K562 (cell line): ENCODE measurements around the gene NEU1. TPM values are rescaled to one million over a fixed set of nuclear protein-coding genes. Genes with fewer than 3 reads are reported as not detected.

Experiments used
- ATAC-seq: fragments of 200-7000 bp; cut with Tn5 transposase; 3 replicates; pipeline ENCODE4 v1.9.1; 2020; ENCODE audit warnings: moderate library complexity
- BruUV-seq: library from RNA; stranded (reverse); fragments of 400-500 nt; replicated peaks from 2 replicates; lab custom pipeline; 2021; lab: Mats Ljungman, UMichigan
- CTCF ChIA-PET: fragments of 300-600 bp; formaldehyde crosslinking; extraction: SDS; loops from one replicate; lab custom pipeline; 2021; ENCODE audit warnings: low intra/inter-chr PET ratio; lab: Yijun Ruan, JAX
- POLR2A ChIA-PET: fragments of 300-600, 350-650 bp; sonication (Branson Sonifier 250); formaldehyde crosslinking; extraction: SDS; loops from one replicate; lab custom pipeline; 2021; ENCODE audit warnings: antibody characterized with exemption, inconsistent platforms; lab: Yijun Ruan, JAX
- DNase-seq, 4 experiments: peaks; one replicate each; pipeline versions ENCODE4 v3.0.0 to v3.0.0-alpha.2; 2011 to 2018; ENCODE audit warnings: low spot score in 3 of 4, mixed read lengths in 3 of 4; ENCODE audit errors: extremely low read depth in 1 of 4
- FAIRE-seq: peaks from 2 replicates; lab custom pipeline; 2011; peaks lifted over from hg19 to GRCh38; lab: Jason Lieb, UNC
- H2AFZ ChIP-seq: 2 replicates; pipeline ENCODE4 v1.6.0; 2011; ENCODE audit warnings: low read depth, low read length, control low read depth, inconsistent platforms
- H3K27ac ChIP-seq: fragments of 200-600 bp; 3 replicates; pipeline ENCODE4 v1.8.0; 2011; ENCODE audit warnings: low read depth, mild to moderate bottlenecking, control low read depth, inconsistent platforms, low read length, moderate library complexity, mixed read lengths; ENCODE audit errors: extremely low read depth
- H3K27me3 ChIP-seq, 2 experiments: fragments of 300-600 bp in 1 of 2; 2 replicates in 1 of 2; 3 replicates in 1 of 2; pipeline versions ENCODE4 v1.6.0 to v1.8.0; 2011; ENCODE audit warnings: inconsistent platforms in 2 of 2, low read length in 2 of 2, mild to moderate bottlenecking in 1 of 2, mixed read lengths in 1 of 2, moderate library complexity in 1 of 2; ENCODE audit not compliant: control insufficient read depth in 2 of 2, insufficient read depth in 2 of 2
- H3K36me3 ChIP-seq: fragments of 300-600 bp; 3 replicates; pipeline ENCODE4 v1.8.0; 2011; ENCODE audit warnings: mild to moderate bottlenecking, low read length, inconsistent platforms; ENCODE audit not compliant: control insufficient read depth, insufficient read depth
- H3K4me1 ChIP-seq, 2 experiments: fragments of 200-600 bp in 1 of 2; replicated peaks in 1 of 2; 2 replicates in 1 of 2; 3 replicates in 1 of 2; pipeline versions ENCODE4 v1.5.1 to v1.8.0; 2011; ENCODE audit warnings: inconsistent platforms in 2 of 2, low read length in 2 of 2, mild to moderate bottlenecking in 1 of 2, mixed read lengths in 1 of 2, moderate library complexity in 1 of 2; ENCODE audit not compliant: control insufficient read depth in 2 of 2, insufficient read depth in 2 of 2
- H3K4me2 ChIP-seq: 2 replicates; pipeline ENCODE4 v1.6.1; 2011; ENCODE audit warnings: low read length, control low read depth, inconsistent platforms, mixed read lengths; ENCODE audit not compliant: insufficient read depth
- H3K4me3 ChIP-seq: fragments of 200-600 bp; sonication (generic), shearing (Covaris generic); 2 replicates; pipeline ENCODE4 v1.5.1; 2016; ENCODE audit warnings: control low read depth, inconsistent platforms
- H3K79me2 ChIP-seq: fragments of 200-600 bp; 3 replicates; pipeline ENCODE4 v1.8.0; 2011; ENCODE audit warnings: low read length, inconsistent platforms; ENCODE audit not compliant: control insufficient read depth, insufficient read depth
- H3K9ac ChIP-seq, 2 experiments: 2 replicates each; pipeline versions ENCODE4 v1.6.0 to v1.6.1; 2011; ENCODE audit warnings: low read depth in 2 of 2, low read length in 2 of 2, control low read depth in 1 of 2, inconsistent platforms in 1 of 2, mild to moderate bottlenecking in 1 of 2, mixed read lengths in 1 of 2; ENCODE audit not compliant: insufficient read depth in 1 of 2
- H3K9me1 ChIP-seq: one replicate; pipeline ENCODE4 v1.6.0; 2011; ENCODE audit warnings: inconsistent platforms, mild to moderate bottlenecking, low read length, moderate library complexity; ENCODE audit not compliant: control insufficient read depth, insufficient read depth
- H3K9me3 ChIP-seq: replicated peaks from 2 replicates; pipeline ENCODE4 v1.5.1; 2011; ENCODE audit warnings: low read depth, low read length, inconsistent platforms; ENCODE audit not compliant: control insufficient read depth, insufficient read depth
- H4K20me1 ChIP-seq: replicated peaks from 2 replicates; pipeline ENCODE4 v1.6.1; 2011; ENCODE audit warnings: low read length, inconsistent platforms, mixed read lengths; ENCODE audit not compliant: control insufficient read depth, insufficient read depth
- CAMTA2 ChIP-seq: fragments of 250-450 bp; sonication (Bioruptor Pico); conservative IDR thresholded peaks from 2 replicates; pipeline ENCODE4 v1.5.1; 2022
- ETV6 ChIP-seq, 3 experiments: fragments of 150-350 bp in 1 of 3; sonication (generic) in 1 of 3; formaldehyde crosslinking in 1 of 3; IDR thresholded peaks; 2 replicates each; pipeline versions ENCODE4 v1.6.1 to v1.8.0; 2014 to 2022; ENCODE audit warnings: borderline replicate concordance in 2 of 3, low read depth in 2 of 3, antibody characterized with exemption in 1 of 3, low read length in 1 of 3, mild to moderate bottlenecking in 1 of 3, missing genetic modification reagents in 1 of 3
- FOXP1 ChIP-seq: sonication (generic); formaldehyde crosslinking; IDR thresholded peaks from 2 replicates; pipeline ENCODE4 v1.8.0; 2022; ENCODE audit warnings: mild to moderate bottlenecking, missing genetic modification reagents
- HNRNPH1 ChIP-seq: fragments of 200-400 bp; formaldehyde crosslinking; optimal IDR thresholded peaks from 2 replicates; pipeline ENCODE3; 2017; ENCODE audit warnings: low read depth, mild to moderate bottlenecking, low read length, moderate library complexity
- HOXB6 ChIP-seq: fragments of 250-450 bp; sonication (Bioruptor Pico); IDR thresholded peaks from 2 replicates; pipeline ENCODE4 v1.5.1; 2022; ENCODE audit warnings: mild to moderate bottlenecking, borderline replicate concordance
- MEF2D ChIP-seq: conservative IDR thresholded peaks from 2 replicates; pipeline ENCODE4 v1.6.1; 2016; ENCODE audit warnings: low read depth, missing genetic modification characterization, missing compliant biosample characterization
- NCOR1 ChIP-seq: fragments of 450-650 bp; IDR thresholded peaks from 2 replicates; pipeline ENCODE4 v1.6.1; 2016; ENCODE audit warnings: mild to moderate bottlenecking, moderate library complexity
- POLR2G ChIP-seq: fragments of 200-400 bp; formaldehyde crosslinking; IDR thresholded peaks from 2 replicates; pipeline ENCODE4 v1.6.1; 2017; ENCODE audit warnings: low read depth, mild to moderate bottlenecking, antibody characterized with exemption, low read length, moderate library complexity
- RNF219 ChIP-seq: fragments of 250-450 bp; sonication (Bioruptor Pico); IDR thresholded peaks from 2 replicates; pipeline ENCODE4 v1.5.0; 2022; ENCODE audit warnings: mild to moderate bottlenecking
- SAFB2 ChIP-seq: fragments of 200-400 bp; formaldehyde crosslinking; IDR thresholded peaks from 2 replicates; pipeline ENCODE4 v1.6.1; 2018; ENCODE audit warnings: borderline replicate concordance, low read length, low read depth, moderate library complexity; ENCODE audit not compliant: severe bottlenecking
- ZNF398 ChIP-seq: fragments of 250-450 bp; sonication (Bioruptor Pico); IDR thresholded peaks from 2 replicates; pipeline ENCODE4 v1.8.0; 2021; ENCODE audit warnings: moderate library complexity, mild to moderate bottlenecking, inconsistent platforms
- WGBS: fragments of 100-300 bp; shearing (Covaris generic); methylation state at CpG from one replicate; pipeline ENCODE4 v1.1.6; 2016; ENCODE audit warnings: low coverage, mixed read lengths; ENCODE audit not compliant: insufficient coverage; ENCODE audit errors: missing lambda C conversion rate; 5-methylcytosine and 5-hydroxymethylcytosine counted together
- in situ Hi-C: fragments of 300-500 bp; cut with MboI; formaldehyde crosslinking; loops from 4 replicates; pipeline ENCODE4 v1.15.0; 2018; ENCODE audit warnings: inconsistent platforms, mixed read lengths
- intact Hi-C: fragments of 100-400 bp; cut with micrococcal nuclease; formaldehyde crosslinking; loops from 2 replicates; pipeline ENCODE4 v1.14.2; 2022
- polyA plus RNA-seq, 8 experiments: library from polyadenylated mRNA; depleted of rRNA in 4 of 8; stranded (reverse) in 5 of 8; unstranded in 3 of 8; fragments of >200 nt; fragmentation: Nextera tagmentation in 2 of 8; fragmentation: Illumina TruSeq in 1 of 8; extraction: Ambion mirVana in 2 of 8; extraction: Trizol in 1 of 8; gene quantifications; 2 replicates each; pipeline versions ENCODE4 v1.2.1 to v1.2.3, GENCODE V29; 2011 to 2014; ENCODE audit warnings: inconsistent platforms in 1 of 8, missing spikeins in 1 of 8
- total RNA-seq, 7 experiments: library from RNA; depleted of rRNA in 6 of 7; stranded (reverse); fragments of >200 nt in 6 of 7; fragmentation: Illumina TruSeq in 2 of 7; extraction: Trizol in 2 of 7; gene quantifications; 2 replicates each; pipeline versions ENCODE4 v1.2.1 to v1.2.3, GENCODE V29; 2011 to 2021; ENCODE audit warnings: low replicate concordance in 1 of 7

Gene NEU1
- total and polyA plus RNA-seq, 9 of the 15 experiments (the other 6 are each of a cell fraction or from before 2014, with no cell fraction given), result 14.8 to 67.8 (median 51.0) TPM

GRCh38 chr6:31878726-31879125 lies 16.1 kb upstream of the NEU1 start, which contains the start of gene SLC44A4:
SLC44A4 (minus strand) TSS chr6:31878997; CDS start chr6:31878980, 17 bp downstream.
- H4K20me1 ChIP-seq, result no peaks in the 10 kb centered on the region
- no peak for ATAC-seq
- no peaks in the 10 kb centered on the region for H3K9me1 ChIP-seq
- DNase-seq, result peak in 2 of 4 experiments; percentile 39 to 47
- peak; percentile 53 for TF ChIP-seq POLR2G
- no peak for TF ChIP-seq ETV6 (IDR thresholded peaks at IDR 0.05; ENCODE audit: borderline replicate concordance in 1 of 2, low read depth in 2 of 2, low read length in 1 of 2)
- TF ChIP-seq ETV6 (CRISPR knock-in tag; IDR thresholded peaks at IDR 0.05; ENCODE audit: borderline replicate concordance), result no peak
- intact Hi-C loops (no loop called here), in situ Hi-C loops (no loop called here)
- H3K79me2 ChIP-seq, result no peaks in the 10 kb centered on the region
- H2AFZ ChIP-seq, result peak within 1 kb of the TSS; percentile 71; the same call in 1 of the 2 replicates
- no peaks in the 10 kb centered on the region for H3K27me3 ChIP-seq
- 64% methylated on average over 8 of the region's 18 CpGs for WGBS
- ChIA-PET POLR2A (no interaction called here), CTCF (no interaction called here)
- H3K27ac ChIP-seq, result no peak within 1 kb of the TSS
- peaks cover 41% of the 10 kb centered on the region; the same call in 2 of the 3 replicates for H3K36me3 ChIP-seq
- H3K4me1 ChIP-seq, result peaks cover 0 to 31% of the 10 kb centered on the region in 2 experiments; a peak in 3 of 5 replicates
- H3K4me3 ChIP-seq, result no peak within 1 kb of the TSS
- FAIRE-seq, result no peak
- H3K9me3 ChIP-seq, result no peaks in the 10 kb centered on the region
- peak within 1 kb of the TSS in 1 of 2 experiments; percentile 80; a peak in 2 of 4 replicates for H3K9ac ChIP-seq
- H3K4me2 ChIP-seq, result no peak within 1 kb of the TSS
- BruUV-seq, result no TSS peak

- no peak overlapping the region for H2AFZ ChIP-seq
- FAIRE-seq (no peak), ATAC-seq (no peak), DNase-seq (no peak)
- H3K9me3 ChIP-seq, result no peaks in the 10 kb centered on the region
- no peaks in the 10 kb centered on the region for H3K79me2 ChIP-seq
- intact Hi-C loops, result no loop called here
- H3K27me3 ChIP-seq, result no peaks in the 10 kb centered on the region
- in situ Hi-C loops, result no loop called here
- H4K20me1 ChIP-seq, result no peaks in the 10 kb centered on the region
- ChIA-PET POLR2A (no interaction called here), CTCF (no interaction called here)
- no peak overlapping the region for H3K4me3 ChIP-seq
- no peaks in the 10 kb centered on the region for H3K9me1 ChIP-seq
- no peak overlapping the region for H3K27ac ChIP-seq
- 62% methylated on average over 3 of the region's 3 CpGs for WGBS
- H3K4me1 ChIP-seq, result peaks cover 0 to 31% of the 10 kb centered on the region in 2 experiments; a peak in 3 of 5 replicates
- BruUV-seq, result no TSS peak
- H3K9ac ChIP-seq, result peak overlapping the region in 1 of 2 experiments; percentile 80; a peak in 2 of 4 replicates
- H3K4me2 ChIP-seq, result no peak overlapping the region
- H3K36me3 ChIP-seq, result peaks cover 36% of the 10 kb centered on the region; the same call in 2 of the 3 replicates
- TF ChIP-seq MEF2D (no peak), HNRNPH1 (no peak), RNF219 (CRISPR knock-in tag) (no peak), FOXP1 (CRISPR knock-in tag) (no peak), CAMTA2 (CRISPR knock-in tag) (no peak), SAFB2 (no peak), ZNF398 (CRISPR knock-in tag) (no peak), NCOR1 (no peak), HOXB6 (CRISPR knock-in tag) (no peak)
Measured at GRCh38 chr6:31878222-31878621, 15.6 kb upstream of the NEU1 start.
